H9 (cell line): ENCODE data around the gene CPNE2. TPM values are rescaled to one million over a fixed set of nuclear protein-coding genes. Genes with fewer than 3 reads are reported as not detected.

Source experiments
- DNase-seq: peaks from one replicate; pipeline ENCODE4 v3.0.0-alpha.2; 2017
- H2AFZ ChIP-seq: one replicate; pipeline ENCODE4 v1.6.1; 2013; ENCODE audit warnings: mild to moderate bottlenecking, low read length, control low read depth, moderate library complexity
- H2AK5ac ChIP-seq: 2 replicates; pipeline ENCODE4 v1.6.1; 2013; ENCODE audit warnings: low read length, control low read depth, mixed read lengths; ENCODE audit not compliant: insufficient read length
- H2BK120ac ChIP-seq: one replicate; pipeline ENCODE4 v1.6.1; 2013; ENCODE audit warnings: low read depth, mild to moderate bottlenecking, low read length, control low read depth, inconsistent platforms; ENCODE audit not compliant: poor library complexity, severe bottlenecking
- H2BK12ac ChIP-seq: 2 replicates; pipeline ENCODE4 v1.6.1; 2013; ENCODE audit warnings: low read length, control low read depth, mixed read lengths, low read depth; ENCODE audit not compliant: insufficient read length
- H2BK15ac ChIP-seq: 2 replicates; pipeline ENCODE4 v1.6.1; 2013; ENCODE audit warnings: low read depth, low read length, control low read depth
- H2BK20ac ChIP-seq: one replicate; pipeline ENCODE4 v1.6.1; 2013; ENCODE audit warnings: low read depth, mild to moderate bottlenecking, low read length, control low read depth, inconsistent platforms; ENCODE audit not compliant: poor library complexity, severe bottlenecking
- H2BK5ac ChIP-seq: 2 replicates; pipeline ENCODE4 v1.6.1; 2013; ENCODE audit warnings: low read length, control low read depth, mixed read lengths; ENCODE audit not compliant: insufficient read length
- H3K14ac ChIP-seq: 2 replicates; pipeline ENCODE4 v1.6.1; 2013; ENCODE audit warnings: low read length, control low read depth; ENCODE audit not compliant: insufficient read depth
- H3K18ac ChIP-seq: 2 replicates; pipeline ENCODE4 v1.6.1; 2013; ENCODE audit warnings: low read depth, mild to moderate bottlenecking, mixed read lengths, low read length, control low read depth; ENCODE audit not compliant: insufficient read length
- H3K23ac ChIP-seq: 2 replicates; pipeline ENCODE4 v1.6.1; 2013; ENCODE audit warnings: low read length, control low read depth, mixed read lengths, low read depth; ENCODE audit not compliant: insufficient read length
- H3K23me2 ChIP-seq: 2 replicates; pipeline ENCODE4 v1.6.1; 2013; ENCODE audit warnings: low read depth, mild to moderate bottlenecking, mixed read lengths, low read length, control low read depth; ENCODE audit not compliant: insufficient read length, poor library complexity, severe bottlenecking
- H3K27ac ChIP-seq: 2 replicates; pipeline ENCODE4 v1.5.1; 2013; ENCODE audit warnings: low read length, control low read depth, mixed read lengths, low read depth; ENCODE audit not compliant: insufficient read length
- H3K27me3 ChIP-seq: 2 replicates; pipeline ENCODE4 v1.6.1; 2013; ENCODE audit warnings: low read length, control low read depth, inconsistent platforms; ENCODE audit not compliant: insufficient read depth
- H3K4ac ChIP-seq: 2 replicates; pipeline ENCODE4 v1.6.1; 2013; ENCODE audit warnings: low read depth, mild to moderate bottlenecking, control low read depth, inconsistent platforms, low read length, moderate library complexity
- H3K4me1 ChIP-seq: 2 replicates; pipeline ENCODE4 v1.6.1; 2013; ENCODE audit warnings: low read length, control low read depth, inconsistent platforms; ENCODE audit not compliant: insufficient read depth
- H3K4me2 ChIP-seq: 2 replicates; pipeline ENCODE4 v1.6.1; 2013; ENCODE audit warnings: low read length, control low read depth, mixed read lengths; ENCODE audit not compliant: insufficient read length, insufficient read depth
- H3K56ac ChIP-seq: 2 replicates; pipeline ENCODE4 v1.6.1; 2013; ENCODE audit warnings: low read depth, mild to moderate bottlenecking, mixed read lengths, low read length, control low read depth; ENCODE audit not compliant: insufficient read length
- H3K79me1 ChIP-seq: 2 replicates; pipeline ENCODE4 v1.6.1; 2013; ENCODE audit warnings: low read depth, mild to moderate bottlenecking, moderate library complexity, low read length, control low read depth, inconsistent platforms; ENCODE audit not compliant: insufficient read depth, poor library complexity, severe bottlenecking
- H3K79me2 ChIP-seq: 2 replicates; pipeline ENCODE4 v1.6.1; 2013; ENCODE audit warnings: low read length, control low read depth, inconsistent platforms; ENCODE audit not compliant: insufficient read depth
- H3K9ac ChIP-seq: 2 replicates; pipeline ENCODE4 v1.6.1; 2013; ENCODE audit warnings: low read length, control low read depth, mixed read lengths; ENCODE audit not compliant: insufficient read length; ENCODE audit errors: extremely low read depth
- H3K9me3 ChIP-seq: one replicate; pipeline ENCODE4 v1.6.1; 2013; ENCODE audit warnings: low read depth, low read length, inconsistent platforms; ENCODE audit not compliant: control insufficient read depth
- H3T11ph ChIP-seq: one replicate; pipeline ENCODE4 v1.6.1; 2013; ENCODE audit warnings: mild to moderate bottlenecking, low read length, control low read depth, inconsistent platforms
- H4K20me1 ChIP-seq: one replicate; pipeline ENCODE4 v1.6.1; 2013; ENCODE audit not compliant: control insufficient read depth, insufficient read length, insufficient read depth
- H4K5ac ChIP-seq: 2 replicates; pipeline ENCODE4 v1.6.1; 2013; ENCODE audit warnings: low read depth, mild to moderate bottlenecking, mixed read lengths, low read length, control low read depth; ENCODE audit not compliant: insufficient read length
- H4K8ac ChIP-seq: replicated peaks from 2 replicates; pipeline ENCODE4 v1.6.1; 2013; ENCODE audit warnings: low read length, control low read depth, mixed read lengths, low read depth; ENCODE audit not compliant: insufficient read length
- H4K91ac ChIP-seq: 2 replicates; pipeline ENCODE4 v1.6.1; 2013; ENCODE audit warnings: low read depth, mild to moderate bottlenecking, moderate library complexity, mixed read lengths, low read length, control low read depth; ENCODE audit not compliant: insufficient read length
- H3K27ac Mint-ChIP-seq, 3 experiments: 2 replicates in 2 of 3; 3 replicates in 1 of 3; pipeline ENCODE4 v1.8.0; 2020 to 2021; ENCODE audit warnings: mixed read lengths in 3 of 3, mild to moderate bottlenecking in 1 of 3, moderate library complexity in 1 of 3
- H3K27me3 Mint-ChIP-seq: 2 replicates; pipeline ENCODE4 v1.8.0; 2021; ENCODE audit warnings: low read depth, mild to moderate bottlenecking, moderate library complexity, mixed read lengths
- H3K36me3 Mint-ChIP-seq, 3 experiments: 2 replicates in 2 of 3; 3 replicates in 1 of 3; pipeline ENCODE4 v1.8.0; 2020 to 2021; ENCODE audit warnings: low read depth in 3 of 3, mixed read lengths in 3 of 3; ENCODE audit not compliant: insufficient read depth in 1 of 3
- H3K4me1 Mint-ChIP-seq, 2 experiments: 2 replicates each; pipeline ENCODE4 v1.8.0; 2020; ENCODE audit warnings: mixed read lengths in 2 of 2
- H3K4me3 Mint-ChIP-seq, 2 experiments: 2 replicates in 1 of 2; 3 replicates in 1 of 2; pipeline ENCODE4 v1.8.0; 2020 to 2021; ENCODE audit warnings: mild to moderate bottlenecking in 2 of 2, mixed read lengths in 2 of 2, moderate library complexity in 1 of 2
- H3K9me3 Mint-ChIP-seq, 2 experiments: 2 replicates in 1 of 2; 3 replicates in 1 of 2; pipeline ENCODE4 v1.8.0; 2020; ENCODE audit warnings: mild to moderate bottlenecking in 2 of 2, mixed read lengths in 2 of 2, moderate library complexity in 1 of 2
- WGBS: extraction: QIAGEN DNeasy Blood & Tissue Kit; methylation state at CpG from one replicate; pipeline ENCODE4 v1.1.7; 2013; ENCODE audit warnings: missing lambda C conversion rate, low lambda C conversion rate, mixed read lengths; ENCODE audit not compliant: insufficient read length; ENCODE audit errors: extremely low coverage; 5-methylcytosine and 5-hydroxymethylcytosine counted together
- total RNA-seq: library from RNA; stranded (reverse); gene quantifications from 2 replicates; pipeline ENCODE4 v1.2.1, GENCODE V29; 2021
- TF ChIP-seq, protein P1 (sequence below): fragments of 200-600 bp; sonication (generic); conservative IDR thresholded peaks from 3 replicates; pipeline ENCODE4 v1.8.0; 2021; ENCODE audit warnings: antibody characterized with exemption, mild to moderate bottlenecking

Gene CPNE2
- total RNA-seq, 1 experiment from 2014 or later = 8.0 TPM

DNA sequence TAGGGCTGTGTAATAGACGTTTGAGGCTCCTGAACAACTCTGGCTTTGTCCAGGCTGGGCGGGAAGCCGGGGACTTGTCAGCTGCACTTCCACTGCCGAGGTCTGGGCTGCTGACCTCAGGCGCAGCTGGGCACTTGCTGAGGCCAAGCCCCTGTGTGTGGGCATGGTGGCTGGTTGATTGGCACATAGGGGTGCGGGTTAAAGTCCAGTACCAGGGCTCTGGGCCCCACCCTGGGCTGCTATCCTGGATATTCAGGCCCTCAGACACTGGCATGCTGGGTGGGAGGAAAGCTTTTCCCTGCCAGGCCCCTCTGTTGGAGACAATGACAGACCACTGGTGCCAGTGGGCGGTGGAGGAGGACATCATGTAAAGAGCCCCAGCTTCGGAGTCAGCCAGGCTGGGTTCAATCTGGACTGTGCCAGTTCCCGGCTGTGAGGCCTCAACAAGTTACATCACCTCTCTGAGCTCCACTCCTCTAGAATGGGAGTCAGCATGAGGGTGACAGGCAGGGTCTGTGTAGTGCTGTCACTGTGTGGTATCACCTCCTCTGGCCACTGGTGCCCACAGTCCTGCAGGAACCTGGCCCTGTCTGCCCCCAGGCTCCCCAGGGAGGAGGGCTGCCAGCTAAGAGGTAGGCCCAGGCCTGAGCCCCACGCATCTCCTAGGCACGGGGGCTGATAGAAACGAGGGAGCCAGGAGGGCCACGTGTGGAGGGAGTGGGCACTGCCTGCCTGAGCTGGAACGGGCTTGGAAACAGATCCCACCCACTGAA, 51.0 kb downstream of the CPNE2 start:
- Mint-ChIP-seq H3K9me3 (no peaks in the 10 kb centered on the region), H3K36me3 (no peaks in the 10 kb centered on the region; a peak in 1 of 7 replicates), H3K4me3 (no peak overlapping the region), H3K27me3 (no peaks in the 10 kb centered on the region; the same call in none of the 2 replicates), H3K27ac (peak overlapping the region in 1 of 3 experiments; percentile 44; a peak in 1 of 7 replicates), H3K4me1 (peaks cover 32 to 38% of the 10 kb centered on the region in 2 experiments)
- no peak overlapping the region for H3K18ac ChIP-seq
- no peak for DNase-seq
- no peaks in the 10 kb centered on the region for H3K27me3 ChIP-seq
- no peaks in the 10 kb centered on the region for H4K20me1 ChIP-seq
- H3K56ac ChIP-seq = no peak overlapping the region
- H3K4me1 ChIP-seq = peaks cover 11% of the 10 kb centered on the region; the same call in 1 of the 2 replicates
- H3K23me2 ChIP-seq = no peaks in the 10 kb centered on the region
- no CpG with 5 or more reads among the region's 14 CpGs for WGBS
- TF ChIP-seq, protein P1, sequence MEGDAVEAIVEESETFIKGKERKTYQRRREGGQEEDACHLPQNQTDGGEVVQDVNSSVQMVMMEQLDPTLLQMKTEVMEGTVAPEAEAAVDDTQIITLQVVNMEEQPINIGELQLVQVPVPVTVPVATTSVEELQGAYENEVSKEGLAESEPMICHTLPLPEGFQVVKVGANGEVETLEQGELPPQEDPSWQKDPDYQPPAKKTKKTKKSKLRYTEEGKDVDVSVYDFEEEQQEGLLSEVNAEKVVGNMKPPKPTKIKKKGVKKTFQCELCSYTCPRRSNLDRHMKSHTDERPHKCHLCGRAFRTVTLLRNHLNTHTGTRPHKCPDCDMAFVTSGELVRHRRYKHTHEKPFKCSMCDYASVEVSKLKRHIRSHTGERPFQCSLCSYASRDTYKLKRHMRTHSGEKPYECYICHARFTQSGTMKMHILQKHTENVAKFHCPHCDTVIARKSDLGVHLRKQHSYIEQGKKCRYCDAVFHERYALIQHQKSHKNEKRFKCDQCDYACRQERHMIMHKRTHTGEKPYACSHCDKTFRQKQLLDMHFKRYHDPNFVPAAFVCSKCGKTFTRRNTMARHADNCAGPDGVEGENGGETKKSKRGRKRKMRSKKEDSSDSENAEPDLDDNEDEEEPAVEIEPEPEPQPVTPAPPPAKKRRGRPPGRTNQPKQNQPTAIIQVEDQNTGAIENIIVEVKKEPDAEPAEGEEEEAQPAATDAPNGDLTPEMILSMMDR = no peak
- H2BK15ac ChIP-seq = no peak overlapping the region
- H4K91ac ChIP-seq = no peak overlapping the region
- no peak overlapping the region for H4K5ac ChIP-seq
- H3K27ac ChIP-seq = no peak overlapping the region
- H3K23ac ChIP-seq = no peak overlapping the region
- H3T11ph ChIP-seq = no peak overlapping the region
- no peak overlapping the region for H3K4ac ChIP-seq
- no peak overlapping the region for H4K8ac ChIP-seq
- H3K79me1 ChIP-seq = no peaks in the 10 kb centered on the region
- H2AK5ac ChIP-seq = no peak overlapping the region
- H3K14ac ChIP-seq = no peak overlapping the region
- no peak overlapping the region for H3K9ac ChIP-seq
- H2BK5ac ChIP-seq = no peak overlapping the region
- no peak overlapping the region for H2BK120ac ChIP-seq
- H3K9me3 ChIP-seq = no peaks in the 10 kb centered on the region
- H3K4me2 ChIP-seq = no peak overlapping the region
- no peak overlapping the region for H2BK20ac ChIP-seq
- H3K79me2 ChIP-seq = no peaks in the 10 kb centered on the region
- no peak overlapping the region for H2BK12ac ChIP-seq
- H2AFZ ChIP-seq = no peak overlapping the region
